ENCODE results near the gene ZBTB32.
A peak's percentile ranks its signal among the peaks of the same experiment; 100 is the strongest.

Gene ZBTB32

DNA sequence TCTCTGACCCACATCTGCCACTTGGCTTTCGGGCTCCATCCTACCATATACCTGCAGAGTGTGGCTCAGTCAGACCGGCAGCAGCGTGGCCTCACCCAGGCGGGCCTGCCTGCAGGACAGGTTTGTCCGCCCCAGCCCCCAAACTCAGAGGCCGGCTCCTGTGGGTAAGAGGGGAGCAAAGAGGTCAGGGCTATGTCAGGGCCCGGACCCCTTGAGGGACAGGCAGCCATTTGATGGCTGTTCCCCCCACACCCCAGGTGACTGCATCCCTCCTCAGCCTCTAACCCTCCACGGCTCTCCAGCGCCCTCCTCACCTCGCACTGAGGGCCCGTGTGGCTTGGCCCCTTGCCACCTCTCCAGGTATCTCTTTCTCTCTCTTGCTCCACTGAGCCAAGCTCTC lies 12.3 kb upstream of the ZBTB32 start:
- ChIA-PET POLR2A (interaction anchor here (1.5 to 2.0 kb wide), 2 partner anchors 10 to 44 kb away, joined by 5 read pairs; partner anchors contain the start of gene COX6B1), CTCF (interaction anchor here (0.6 to 10.4 kb wide), 40 partner anchors 8 to 1014 kb away, joined by 3 to 119 read pairs (median 4); partner anchors contain the start of genes COX6B1, LIN37, PSENEN and U2AF1L4)
- Histone ChIP-seq H3K27ac (ENCODE audit: extremely low read depth, low read depth, low read length) (no peak overlapping the region), H3K9me3 (ENCODE audit: control insufficient read depth, insufficient read depth, low read depth, low read length) (no peaks in the 10 kb centered on the region; the same call in 1 of the 2 replicates), H3K36me3 (ENCODE audit: control insufficient read depth in 2 of 2, insufficient read depth in 1 of 2, low read length in 2 of 2) (no peaks in the 10 kb centered on the region; a peak in 1 of 3 replicates), H3K4me3 (ENCODE audit: low read depth, low read length) (no peak overlapping the region), H3K4me1 (ENCODE audit: control insufficient read depth, insufficient read depth, low read length) (no peaks in the 10 kb centered on the region)
- TF ChIP-seq BCL11A (tag by site-specific recombination; IDR thresholded peaks at IDR 0.05; ENCODE audit: low read depth) (0 out of 2 replicates have a peak, but pooled peaks have one; percentile 7), MZF1 (tag by site-specific recombination; IDR thresholded peaks at IDR 0.05; ENCODE audit: borderline replicate concordance) (no peak), ZNF677 (tag by site-specific recombination; IDR thresholded peaks at IDR 0.05) (no peak), RBAK (tag by site-specific recombination; IDR thresholded peaks at IDR 0.05) (no peak), ZBTB21 (tag by site-specific recombination; IDR thresholded peaks at IDR 0.05) (no peak)

DNA sequence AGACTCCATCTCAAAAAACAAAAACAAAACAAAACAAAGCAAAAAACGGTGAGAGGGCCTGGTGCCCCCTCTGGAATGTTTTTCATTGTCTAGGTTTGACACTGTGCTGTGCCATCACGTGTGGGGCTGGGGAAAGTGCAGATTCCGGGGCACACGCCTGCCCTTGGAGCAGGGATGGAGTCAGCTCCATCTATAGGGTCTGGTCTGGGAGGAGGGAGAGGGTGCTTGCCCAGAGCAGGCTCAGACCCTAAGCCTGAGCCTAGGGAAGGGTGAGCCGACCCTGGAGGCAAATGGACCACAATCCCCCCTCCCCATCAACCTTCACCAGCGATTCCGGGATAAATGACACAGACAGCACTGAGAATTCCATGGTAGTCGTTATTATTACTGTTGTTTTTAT lies 10.9 kb upstream of the ZBTB32 start:
- ChIA-PET CTCF (interaction anchor here (0.7 to 10.4 kb wide), 37 partner anchors 9 to 980 kb away, joined by 3 to 119 read pairs (median 5); partner anchors contain the start of genes LIN37, PSENEN, U2AF1L4 and ZBTB32), POLR2A (interaction anchor here (1.2 to 2.0 kb wide), 3 partner anchors 9 to 49 kb away, joined by 5 to 6 read pairs (median 5); partner anchors contain the start of gene COX6B1)
- Histone ChIP-seq H3K9me3 (ENCODE audit: control insufficient read depth, insufficient read depth, low read depth, low read length) (no peaks in the 10 kb centered on the region; the same call in 1 of the 2 replicates), H3K36me3 (ENCODE audit: control insufficient read depth in 2 of 2, insufficient read depth in 1 of 2, low read length in 2 of 2) (no peaks in the 10 kb centered on the region; a peak in 1 of 3 replicates), H3K4me1 (ENCODE audit: control insufficient read depth, insufficient read depth, low read length) (no peaks in the 10 kb centered on the region), H3K4me3 (ENCODE audit: low read depth, low read length) (no peak overlapping the region), H3K27ac (ENCODE audit: extremely low read depth, low read depth, low read length) (no peak overlapping the region)
- TF ChIP-seq ZNF433 (tag by site-specific recombination; IDR thresholded peaks at IDR 0.05; ENCODE audit: low read depth), result peak; percentile 10; the same call in 1 of the 2 replicates
- TF ChIP-seq ZNF610 (tag by site-specific recombination; IDR thresholded peaks at IDR 0.05; ENCODE audit: borderline replicate concordance), result no peak
- peak; percentile 79 for TF ChIP-seq ZBTB20 (tag by site-specific recombination; IDR thresholded peaks at IDR 0.05)
- TF ChIP-seq ZNF707 (tag by site-specific recombination; IDR thresholded peaks at IDR 0.05), result no peak

DNA sequence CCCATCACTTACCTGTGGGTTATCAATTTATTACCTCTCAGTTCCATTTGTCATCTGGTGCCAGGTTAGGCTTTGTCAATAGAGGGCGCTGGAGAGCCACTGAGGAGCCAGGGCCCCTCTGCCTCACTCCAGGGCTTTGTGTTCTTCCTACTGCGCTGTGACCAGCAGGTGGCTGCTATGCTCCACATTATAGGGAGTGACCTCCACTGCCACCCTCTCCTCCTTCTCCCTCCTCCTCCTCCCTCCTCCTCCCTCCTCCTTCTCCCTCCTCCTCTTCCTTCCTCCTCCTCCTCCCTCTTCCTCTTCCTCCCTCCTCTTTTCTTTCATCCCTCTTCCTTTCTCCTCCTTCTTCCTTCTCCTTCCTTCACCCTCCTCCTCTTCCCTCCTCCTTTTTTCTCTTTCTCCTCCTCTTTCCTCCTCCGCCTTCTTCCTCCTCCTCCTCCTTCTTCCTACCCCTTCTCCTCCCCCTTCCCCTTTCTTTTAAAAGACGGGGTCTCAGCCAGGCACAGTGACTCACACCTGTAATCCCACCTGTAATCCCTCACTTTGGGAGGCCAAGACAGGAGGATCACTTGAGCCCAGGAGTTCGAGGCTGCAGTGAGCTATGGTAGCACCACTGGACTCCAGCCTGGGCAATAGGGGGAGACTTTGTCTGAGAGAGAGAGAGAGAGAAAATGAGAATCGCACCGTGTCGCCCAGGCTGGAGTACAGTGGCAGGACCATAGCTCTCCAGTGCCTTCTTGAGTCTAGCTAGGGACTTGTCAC lies 10.3 kb upstream of the ZBTB32 start:
- Histone ChIP-seq H3K4me1 (ENCODE audit: control insufficient read depth, insufficient read depth, low read length) (no peaks in the 10 kb centered on the region), H3K9me3 (ENCODE audit: control insufficient read depth, insufficient read depth, low read depth, low read length) (no peaks in the 10 kb centered on the region; the same call in 1 of the 2 replicates), H3K27ac (ENCODE audit: extremely low read depth, low read depth, low read length) (no peak overlapping the region), H3K4me3 (ENCODE audit: low read depth, low read length) (no peak overlapping the region), H3K36me3 (ENCODE audit: control insufficient read depth in 2 of 2, insufficient read depth in 1 of 2, low read length in 2 of 2) (no peaks in the 10 kb centered on the region; a peak in 1 of 3 replicates)
- POLR2A ChIA-PET, result interaction anchor here (0.9 to 1.1 kb wide), 2 partner anchors 9 to 54 kb away, joined by 3 to 4 read pairs; partner anchors contain the start of gene LIN37
- CTCF ChIA-PET, result interaction anchor here (0.6 to 10.4 kb wide), 54 partner anchors 8 to 552 kb away, joined by 3 to 119 read pairs (median 5); partner anchors contain the start of genes COX6B1, HSPB6, LIN37 and PROSER3
- TF ChIP-seq ZNF473 (tag by site-specific recombination; IDR thresholded peaks at IDR 0.05) (peak; percentile 82), ZNF76 (tag by site-specific recombination; IDR thresholded peaks at IDR 0.05; ENCODE audit: borderline replicate concordance, low read depth) (peak; percentile 50), ZNF366 (tag by site-specific recombination; conservative IDR thresholded peaks at IDR 0.05) (peak; percentile 100), ZNF768 (tag by site-specific recombination; IDR thresholded peaks at IDR 0.05) (no peak), ZNF529 (tag by site-specific recombination; IDR thresholded peaks at IDR 0.05; ENCODE audit: insufficient replicate concordance) (no peak), MYNN (tag by site-specific recombination; IDR thresholded peaks at IDR 0.05; ENCODE audit: borderline replicate concordance) (no peak), SP2 (tag by site-specific recombination; IDR thresholded peaks at IDR 0.05) (peak; percentile 60), OSR2 (tag by site-specific recombination; IDR thresholded peaks at IDR 0.05) (no peak; the same call in 1 of the 2 replicates), ZNF184 (tag by site-specific recombination; IDR thresholded peaks at IDR 0.05) (no peak), ZNF629 (tag by site-specific recombination; IDR thresholded peaks at IDR 0.05) (peak; percentile 72), ZBTB21 (tag by site-specific recombination; IDR thresholded peaks at IDR 0.05) (peak; percentile 36; the same call in 1 of the 2 replicates), MZF1 (tag by site-specific recombination; IDR thresholded peaks at IDR 0.05; ENCODE audit: borderline replicate concordance) (no peak; the same call in 1 of the 2 replicates), KLF1 (tag by site-specific recombination; IDR thresholded peaks at IDR 0.05) (peak; percentile 71), ZNF677 (tag by site-specific recombination; IDR thresholded peaks at IDR 0.05) (no peak)
- TF ChIP-seq, protein P1, sequence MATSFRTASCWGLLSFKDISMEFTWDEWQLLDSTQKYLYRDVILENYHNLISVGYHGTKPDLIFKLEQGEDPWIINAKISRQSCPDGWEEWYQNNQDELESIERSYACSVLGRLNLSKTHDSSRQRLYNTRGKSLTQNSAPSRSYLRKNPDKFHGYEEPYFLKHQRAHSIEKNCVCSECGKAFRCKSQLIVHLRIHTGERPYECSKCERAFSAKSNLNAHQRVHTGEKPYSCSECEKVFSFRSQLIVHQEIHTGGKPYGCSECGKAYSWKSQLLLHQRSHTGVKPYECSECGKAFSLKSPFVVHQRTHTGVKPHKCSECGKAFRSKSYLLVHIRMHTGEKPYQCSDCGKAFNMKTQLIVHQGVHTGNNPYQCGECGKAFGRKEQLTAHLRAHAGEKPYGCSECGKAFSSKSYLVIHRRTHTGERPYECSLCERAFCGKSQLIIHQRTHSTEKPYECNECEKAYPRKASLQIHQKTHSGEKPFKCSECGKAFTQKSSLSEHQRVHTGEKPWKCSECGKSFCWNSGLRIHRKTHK (tag by site-specific recombination; IDR thresholded peaks at IDR 0.05), result no peak
- TF ChIP-seq, protein P2, sequence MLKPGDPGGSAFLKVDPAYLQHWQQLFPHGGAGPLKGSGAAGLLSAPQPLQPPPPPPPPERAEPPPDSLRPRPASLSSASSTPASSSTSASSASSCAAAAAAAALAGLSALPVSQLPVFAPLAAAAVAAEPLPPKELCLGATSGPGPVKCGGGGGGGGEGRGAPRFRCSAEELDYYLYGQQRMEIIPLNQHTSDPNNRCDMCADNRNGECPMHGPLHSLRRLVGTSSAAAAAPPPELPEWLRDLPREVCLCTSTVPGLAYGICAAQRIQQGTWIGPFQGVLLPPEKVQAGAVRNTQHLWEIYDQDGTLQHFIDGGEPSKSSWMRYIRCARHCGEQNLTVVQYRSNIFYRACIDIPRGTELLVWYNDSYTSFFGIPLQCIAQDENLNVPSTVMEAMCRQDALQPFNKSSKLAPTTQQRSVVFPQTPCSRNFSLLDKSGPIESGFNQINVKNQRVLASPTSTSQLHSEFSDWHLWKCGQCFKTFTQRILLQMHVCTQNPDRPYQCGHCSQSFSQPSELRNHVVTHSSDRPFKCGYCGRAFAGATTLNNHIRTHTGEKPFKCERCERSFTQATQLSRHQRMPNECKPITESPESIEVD (tag by site-specific recombination; IDR thresholded peaks at IDR 0.05), result no peak
- TF ChIP-seq, protein P3, sequence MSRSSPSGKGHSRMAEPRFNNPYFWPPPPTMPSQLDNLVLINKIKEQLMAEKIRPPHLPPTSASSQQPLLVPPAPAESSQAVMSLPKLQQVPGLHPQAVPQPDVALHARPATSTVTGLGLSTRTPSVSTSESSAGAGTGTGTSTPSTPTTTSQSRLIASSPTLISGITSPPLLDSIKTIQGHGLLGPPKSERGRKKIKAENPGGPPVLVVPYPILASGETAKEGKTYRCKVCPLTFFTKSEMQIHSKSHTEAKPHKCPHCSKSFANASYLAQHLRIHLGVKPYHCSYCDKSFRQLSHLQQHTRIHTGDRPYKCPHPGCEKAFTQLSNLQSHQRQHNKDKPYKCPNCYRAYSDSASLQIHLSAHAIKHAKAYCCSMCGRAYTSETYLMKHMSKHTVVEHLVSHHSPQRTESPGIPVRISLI (tag by site-specific recombination; IDR thresholded peaks at IDR 0.05), result no peak
- TF ChIP-seq, protein P4, sequence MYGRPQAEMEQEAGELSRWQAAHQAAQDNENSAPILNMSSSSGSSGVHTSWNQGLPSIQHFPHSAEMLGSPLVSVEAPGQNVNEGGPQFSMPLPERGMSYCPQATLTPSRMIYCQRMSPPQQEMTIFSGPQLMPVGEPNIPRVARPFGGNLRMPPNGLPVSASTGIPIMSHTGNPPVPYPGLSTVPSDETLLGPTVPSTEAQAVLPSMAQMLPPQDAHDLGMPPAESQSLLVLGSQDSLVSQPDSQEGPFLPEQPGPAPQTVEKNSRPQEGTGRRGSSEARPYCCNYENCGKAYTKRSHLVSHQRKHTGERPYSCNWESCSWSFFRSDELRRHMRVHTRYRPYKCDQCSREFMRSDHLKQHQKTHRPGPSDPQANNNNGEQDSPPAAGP (tag by site-specific recombination; IDR thresholded peaks at IDR 0.05), result peak; percentile 93

Measured in HEK293 (cell line).